Left forelimb (tissue), 1 donor: Measurements from ENCODE around the gene ZNF225.
"Not testable (repeated sequence)": the region's sequence is repeated elsewhere in the genome, so short reads cannot be mapped to it uniquely, and the experiment has no call there.

Experiments
- DNase-seq: peaks from one replicate; pipeline ENCODE4 v3.0.0-alpha.2; 2018; ENCODE audit warnings: low spot score

Gene ZNF225

GRCh38 chr19:44113138-44113783, at the start of gene ZNF225:
TSS of gene ZNF225 (plus strand) at chr19:44113399. CDS start at chr19:44115828, 2,429 bp downstream.
- DNase-seq: peak; percentile 93

- no peak for DNase-seq
Observed at GRCh38 chr19:44066305-44066704, 46.9 kb upstream of the ZNF225 start.

- DNase-seq: no peak
Observed at GRCh38 chr19:44069415-44069814, 43.8 kb upstream of the ZNF225 start.

- peak; percentile 92 for DNase-seq
Observed at GRCh38 chr19:44071824-44072542, 41.2 kb upstream of the ZNF225 start, which contains the start of gene ZNF284. TSS of gene ZNF284 (plus strand) at chr19:44072159. CDS start at chr19:44076390, 4,231 bp downstream.

GRCh38 chr19:44072543-44073401, 40.4 kb upstream of the ZNF225 start:
- no peak for DNase-seq

- no peak for DNase-seq
Observed at GRCh38 chr19:44076325-44076724, 36.9 kb upstream of the ZNF225 start.

- no peak for DNase-seq
Observed at GRCh38 chr19:44092108-44092507, 21.1 kb upstream of the ZNF225 start.

- peak; percentile 93 for DNase-seq
Observed at GRCh38 chr19:44093931-44094765, 19.1 kb upstream of the ZNF225 start, which contains the start of gene ZNF224. TSS of gene ZNF224 (plus strand) at chr19:44094361. CDS start at chr19:44097874, 3,513 bp downstream.

- no peak for DNase-seq
Observed at GRCh38 chr19:44107751-44108150, 5.4 kb upstream of the ZNF225 start.

- DNase-seq: no peak
Observed at GRCh38 chr19:44109458-44109857, 3.7 kb upstream of the ZNF225 start.

GRCh38 chr19:44111910-44112463, 1.2 kb upstream of the ZNF225 start:
- DNase-seq: no peak

GRCh38 chr19:44112802-44113137, 429 bp upstream of the ZNF225 start:
- no peak for DNase-seq

- DNase-seq: no peak
Observed at GRCh38 chr19:44113784-44114390, 688 bp downstream of the ZNF225 start.

- DNase-seq: not testable (repeated sequence)
Observed at GRCh38 chr19:44121162-44121561, 8.0 kb downstream of the ZNF225 start.

- DNase-seq: no peak
Observed at GRCh38 chr19:44131955-44132354, 18.8 kb downstream of the ZNF225 start.

- peak; percentile 89 for DNase-seq
Observed at GRCh38 chr19:44141191-44142058, 28.2 kb downstream of the ZNF225 start, which contains the start of gene ZNF234. TSS of gene ZNF234 (plus strand) at chr19:44141554. CDS start at chr19:44144633, 3,079 bp downstream.

- DNase-seq: no peak
Observed at GRCh38 chr19:44142059-44142433, 28.8 kb downstream of the ZNF225 start.

GRCh38 chr19:44149776-44150175, 36.6 kb downstream of the ZNF225 start:
- no peak for DNase-seq

- no peak for DNase-seq
Observed at GRCh38 chr19:44151491-44151890, 38.3 kb downstream of the ZNF225 start.

GRCh38 chr19:44156475-44156874, 43.3 kb downstream of the ZNF225 start:
- no peak for DNase-seq
